Neuronal stem cell (in vitro differentiated cells): ENCODE results near the gene RHOU.
A peak's percentile ranks its signal among the peaks of the same experiment; 100 is the strongest.

Source experiments
- DNase-seq: peaks from one replicate; pipeline ENCODE4 v3.0.0-alpha.2; 2013; ENCODE audit warnings: low spot score
- H2AFZ ChIP-seq: one replicate; pipeline ENCODE4 v1.6.1; 2013; ENCODE audit warnings: mild to moderate bottlenecking, low read length, inconsistent platforms
- H2AK5ac ChIP-seq: 2 replicates; pipeline ENCODE4 v1.6.1; 2013; ENCODE audit warnings: low read depth, mild to moderate bottlenecking, inconsistent platforms, low read length, moderate library complexity, mixed read lengths
- H2BK120ac ChIP-seq: 2 replicates; pipeline ENCODE4 v1.6.1; 2013; ENCODE audit warnings: low read depth, mild to moderate bottlenecking, inconsistent platforms, low read length, moderate library complexity, mixed read lengths
- H2BK12ac ChIP-seq: one replicate; pipeline ENCODE4 v1.6.1; 2013; ENCODE audit warnings: low read length, inconsistent platforms
- H2BK15ac ChIP-seq: 2 replicates; pipeline ENCODE4 v1.6.1; 2013; ENCODE audit warnings: mild to moderate bottlenecking, low read length, inconsistent platforms, mixed read lengths
- H2BK5ac ChIP-seq: one replicate; pipeline ENCODE4 v1.6.1; 2013; ENCODE audit warnings: inconsistent platforms, mild to moderate bottlenecking, low read length, moderate library complexity
- H3K14ac ChIP-seq: one replicate; pipeline ENCODE4 v1.6.1; 2013; ENCODE audit warnings: low read length, inconsistent platforms
- H3K18ac ChIP-seq: 2 replicates; pipeline ENCODE4 v1.6.1; 2013; ENCODE audit warnings: low read length, inconsistent platforms
- H3K23ac ChIP-seq: 2 replicates; pipeline ENCODE4 v1.6.1; 2013; ENCODE audit warnings: low read depth, mild to moderate bottlenecking, mixed read lengths, low read length, inconsistent platforms; ENCODE audit not compliant: poor library complexity
- H3K27ac ChIP-seq: replicated peaks from 3 replicates; pipeline ENCODE4 v1.5.1; 2013; ENCODE audit warnings: low read length, inconsistent platforms
- H3K27me3 ChIP-seq, 3 experiments: 2 replicates each; pipeline ENCODE4 v1.6.1; 2013; ENCODE audit warnings: low read length in 3 of 3, mild to moderate bottlenecking in 2 of 3, inconsistent platforms in 1 of 3, low read depth in 1 of 3, mixed read lengths in 1 of 3, moderate library complexity in 1 of 3; ENCODE audit not compliant: control insufficient read depth in 3 of 3, insufficient read depth in 3 of 3
- H3K36me3 ChIP-seq, 2 donors: replicated peaks in 1 of 2; 2 replicates each; pipeline ENCODE4 v1.6.1; 2013; ENCODE audit warnings: low read length in 2 of 2; ENCODE audit not compliant: control insufficient read depth in 2 of 2, insufficient read depth in 2 of 2
- H3K4ac ChIP-seq: 2 replicates; pipeline ENCODE4 v1.6.1; 2013; ENCODE audit warnings: inconsistent platforms, mild to moderate bottlenecking, low read length, moderate library complexity
- H3K4me1 ChIP-seq, 2 donors: 1 replicate in 1 of 2; 2 replicates in 1 of 2; pipeline ENCODE4 v1.6.1; 2013; ENCODE audit warnings: low read length in 2 of 2, low read depth in 1 of 2; ENCODE audit not compliant: control insufficient read depth in 2 of 2, insufficient read depth in 1 of 2
- H3K4me2 ChIP-seq: one replicate; pipeline ENCODE4 v1.6.1; 2013; ENCODE audit warnings: mild to moderate bottlenecking, low read length, inconsistent platforms; ENCODE audit not compliant: insufficient read depth, poor library complexity, severe bottlenecking
- H3K4me3 ChIP-seq, 2 donors: 2 replicates each; pipeline ENCODE4 v1.5.1; 2013; ENCODE audit warnings: low read length in 2 of 2, mild to moderate bottlenecking in 2 of 2, inconsistent platforms in 1 of 2, moderate library complexity in 1 of 2
- H3K79me1 ChIP-seq: one replicate; pipeline ENCODE4 v1.6.1; 2013; ENCODE audit warnings: low read depth, mild to moderate bottlenecking, inconsistent platforms, low read length, moderate library complexity
- H3K9ac ChIP-seq: one replicate; pipeline ENCODE4 v1.6.1; 2013; ENCODE audit warnings: mild to moderate bottlenecking, low read depth, low read length, inconsistent platforms; ENCODE audit not compliant: poor library complexity
- H3K9me3 ChIP-seq, 2 donors: replicated peaks in 1 of 2; 2 replicates each; pipeline versions ENCODE3 to v1.6.1; 2013; ENCODE audit warnings: low read length in 2 of 2, mild to moderate bottlenecking in 2 of 2, inconsistent platforms in 1 of 2, low read depth in 1 of 2, mixed read lengths in 1 of 2, moderate library complexity in 1 of 2; ENCODE audit not compliant: control insufficient read depth in 2 of 2, insufficient read depth in 1 of 2
- H4K8ac ChIP-seq: one replicate; pipeline ENCODE4 v1.6.1; 2013; ENCODE audit warnings: low read depth, mild to moderate bottlenecking, inconsistent platforms, low read length, moderate library complexity
- H4K91ac ChIP-seq: one replicate; pipeline ENCODE4 v1.6.1; 2013; ENCODE audit warnings: low read length, low read depth, mild to moderate bottlenecking, inconsistent platforms; ENCODE audit not compliant: poor library complexity
- WGBS, 2 donors: extraction: QIAGEN DNeasy Blood & Tissue Kit; methylation state at CpG; one replicate each; pipeline ENCODE4 v1.1.7; 2013; ENCODE audit warnings: missing lambda C conversion rate in 2 of 2, mixed read lengths in 1 of 2; ENCODE audit not compliant: insufficient read length in 2 of 2, insufficient replicate concordance in 1 of 2; ENCODE audit errors: extremely low coverage in 2 of 2; 5-methylcytosine and 5-hydroxymethylcytosine counted together

The RHOU gene

DNA sequence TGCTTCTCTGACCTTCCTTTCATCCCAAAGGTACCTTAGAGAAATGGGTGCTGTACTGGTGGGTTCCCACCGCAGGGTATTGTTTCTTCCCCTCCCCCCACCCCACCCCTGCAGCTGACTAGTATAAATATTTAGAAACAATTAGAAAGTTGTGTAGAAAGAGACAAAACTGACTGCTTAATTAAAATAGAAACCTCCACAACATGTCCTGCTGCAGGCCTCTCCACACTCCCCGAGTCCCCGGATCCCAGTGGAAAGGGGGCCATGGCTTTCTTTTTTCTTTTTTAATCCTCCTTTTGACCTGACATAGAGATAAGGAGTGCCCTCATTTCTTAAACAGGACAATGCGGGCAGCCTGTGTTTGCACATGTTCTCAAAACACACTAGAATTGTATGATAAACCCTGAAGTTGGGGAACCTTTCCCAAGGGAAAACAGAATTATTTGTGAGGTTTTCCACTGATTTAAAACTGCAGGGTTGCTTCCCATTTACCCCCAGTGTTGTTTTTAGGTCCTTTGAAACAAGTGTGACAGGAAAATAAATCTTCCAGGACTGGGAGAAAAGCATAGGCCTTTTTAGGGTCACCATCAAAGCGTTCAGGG is 1.7 kb downstream of the RHOU start:
- no CpG with 5 or more reads among the region's 5 CpGs for WGBS, 2 donors
- no peak for DNase-seq
- Histone ChIP-seq H2BK12ac (no peak overlapping the region), H3K14ac (no peak overlapping the region), H3K4me1 (peaks cover 10 to 11% of the 10 kb centered on the region in 2 donors), H2AFZ (no peak overlapping the region), H3K9me3 (no peaks in the 10 kb centered on the region), H3K27me3 (peaks cover 0 to 44% (median 0%) of the 10 kb centered on the region in 3 experiments), H2AK5ac (no peak overlapping the region), H3K79me1 (peaks cover 3% of the 10 kb centered on the region), H3K9ac (no peak overlapping the region), H3K4me3 (peak overlapping the region; percentile 62 to 71), H3K27ac (no peak overlapping the region), H3K4me2 (peak overlapping the region; percentile 38), H3K23ac (no peak overlapping the region), H2BK5ac (no peak overlapping the region), H4K8ac (no peak overlapping the region), H3K18ac (no peak overlapping the region), H2BK15ac (no peak overlapping the region), H4K91ac (no peak overlapping the region), H3K36me3 (peaks cover 0 to 14% of the 10 kb centered on the region in 2 donors), H2BK120ac (no peak overlapping the region), H3K4ac (no peak overlapping the region)

DNA sequence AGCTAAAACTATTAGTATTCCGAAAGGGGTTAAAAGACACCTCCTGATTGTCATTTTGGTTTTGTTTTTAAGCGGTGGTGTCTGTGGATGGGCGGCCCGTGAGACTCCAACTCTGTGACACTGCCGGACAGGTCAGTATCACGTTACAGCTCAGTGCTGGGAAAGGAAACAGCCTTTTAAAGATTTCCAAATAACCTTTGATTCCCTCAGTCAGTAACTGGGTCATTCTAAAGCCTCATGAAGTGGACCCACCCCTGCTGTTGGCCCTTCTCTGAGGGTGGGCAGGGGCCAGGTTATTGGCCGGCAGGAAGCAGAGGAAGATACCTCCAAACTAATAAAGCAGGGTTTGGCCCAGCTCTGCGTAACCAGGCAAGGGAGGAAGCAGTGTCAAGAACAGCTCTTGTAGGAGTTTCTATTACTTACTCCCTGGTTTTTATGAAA is 2.3 kb downstream of the RHOU start:
- no peak overlapping the region for H3K23ac ChIP-seq
- no peak overlapping the region for H4K91ac ChIP-seq
- H3K36me3 ChIP-seq, result peaks cover 0 to 18% of the 10 kb centered on the region in 2 donors
- H2BK15ac ChIP-seq, result no peak overlapping the region
- no peak overlapping the region for H2BK120ac ChIP-seq
- no peak overlapping the region for H3K9ac ChIP-seq
- no peak overlapping the region for H3K27ac ChIP-seq
- WGBS, 2 donors, result no CpG with 5 or more reads among the region's 8 CpGs
- H2BK5ac ChIP-seq, result no peak overlapping the region
- H3K79me1 ChIP-seq, result peaks cover 3% of the 10 kb centered on the region
- no peak overlapping the region for H3K4ac ChIP-seq
- H3K4me2 ChIP-seq, result peak overlapping the region; percentile 38
- H2BK12ac ChIP-seq, result no peak overlapping the region
- H4K8ac ChIP-seq, result no peak overlapping the region
- H3K4me3 ChIP-seq, result peak overlapping the region in 1 of 2 donors; percentile 71
- H3K18ac ChIP-seq, result no peak overlapping the region
- H3K27me3 ChIP-seq, result peaks cover 0 to 38% (median 0%) of the 10 kb centered on the region in 3 experiments
- peaks cover 10 to 11% of the 10 kb centered on the region in 2 donors for H3K4me1 ChIP-seq
- H3K9me3 ChIP-seq, result no peaks in the 10 kb centered on the region
- peak overlapping the region; percentile 4 for H2AFZ ChIP-seq
- no peak for DNase-seq
- no peak overlapping the region for H2AK5ac ChIP-seq
- H3K14ac ChIP-seq, result no peak overlapping the region

DNA sequence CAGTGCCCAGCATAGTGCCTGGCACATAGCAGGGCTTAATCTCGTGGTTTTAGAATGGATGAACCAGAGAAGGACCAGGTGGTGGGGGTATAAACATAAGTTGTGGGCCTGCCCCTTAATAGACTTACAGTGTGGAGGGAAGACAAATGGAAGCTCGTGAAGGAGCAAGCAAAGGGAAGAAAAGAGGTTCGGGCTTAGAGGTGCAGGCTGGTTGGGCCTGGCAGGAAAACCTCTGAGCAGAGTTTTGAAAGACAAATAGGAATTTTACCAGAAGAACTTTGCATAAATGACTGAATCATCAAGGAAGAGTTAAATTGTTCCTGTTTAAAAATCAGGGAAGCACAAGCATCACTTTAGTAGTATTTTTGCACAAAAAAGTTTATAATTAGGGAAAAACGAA is 4.5 kb downstream of the RHOU start:
- peaks cover 10 to 26% of the 10 kb centered on the region in 2 donors for H3K36me3 ChIP-seq
- no peak overlapping the region for H3K4ac ChIP-seq
- H3K4me1 ChIP-seq, result peaks cover 10% of the 10 kb centered on the region in 2 donors
- H2AK5ac ChIP-seq, result no peak overlapping the region
- peaks cover 0 to 16% (median 0%) of the 10 kb centered on the region in 3 experiments for H3K27me3 ChIP-seq
- H2BK12ac ChIP-seq, result no peak overlapping the region
- H2BK15ac ChIP-seq, result no peak overlapping the region
- no peak overlapping the region for H3K9ac ChIP-seq
- no peak overlapping the region for H2BK5ac ChIP-seq
- DNase-seq, result no peak
- WGBS, 2 donors, result no CpG with 5 or more reads among the region's 4 CpGs
- no peak overlapping the region for H3K18ac ChIP-seq
- H3K4me3 ChIP-seq, result peak overlapping the region in 1 of 2 donors; percentile 30
- no peak overlapping the region for H4K91ac ChIP-seq
- H3K27ac ChIP-seq, result no peak overlapping the region
- H3K14ac ChIP-seq, result no peak overlapping the region
- H3K9me3 ChIP-seq, result no peaks in the 10 kb centered on the region
- no peak overlapping the region for H3K23ac ChIP-seq
- no peak overlapping the region for H2AFZ ChIP-seq
- H4K8ac ChIP-seq, result no peak overlapping the region
- H3K4me2 ChIP-seq, result no peak overlapping the region
- H3K79me1 ChIP-seq, result peaks cover 6% of the 10 kb centered on the region
- H2BK120ac ChIP-seq, result no peak overlapping the region

DNA sequence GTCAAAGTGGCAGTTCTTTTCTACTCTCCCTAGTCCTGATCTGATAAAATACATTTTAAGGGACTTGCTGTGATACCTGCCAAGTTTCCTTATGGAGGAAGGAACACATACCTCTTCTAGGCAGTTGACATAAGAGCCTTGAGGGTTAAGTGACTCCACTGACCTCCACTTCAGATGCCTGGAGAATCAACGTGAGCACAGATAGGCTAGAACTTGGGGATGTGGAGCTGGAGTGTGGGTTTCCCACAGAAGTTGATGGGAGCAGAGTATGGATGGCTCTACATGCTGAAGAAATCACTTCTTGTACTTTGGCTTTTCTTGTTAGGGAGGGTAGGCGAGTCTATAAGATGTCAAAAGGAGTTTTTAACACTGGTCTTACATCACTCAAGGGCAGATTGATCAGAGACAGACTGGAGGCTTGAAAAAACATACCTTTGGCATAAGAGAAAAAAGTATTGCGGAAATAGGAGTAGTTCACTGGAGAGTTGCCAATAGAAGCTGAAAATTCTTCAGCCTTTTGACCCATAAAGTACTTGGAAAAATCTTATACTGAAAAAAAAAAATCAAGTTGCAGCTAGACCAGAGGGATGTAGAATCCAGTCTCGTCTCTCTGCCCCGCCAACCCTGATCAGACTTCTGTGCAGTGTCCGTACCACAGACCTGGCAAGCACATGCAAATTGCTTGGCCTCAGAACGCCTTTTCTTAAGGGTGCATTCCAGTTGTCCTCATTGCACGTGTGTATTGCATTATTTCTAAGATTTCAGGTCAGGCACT is 5.5 kb downstream of the RHOU start:
- H3K4ac ChIP-seq, result no peak overlapping the region
- DNase-seq, result no peak

More for the DNA sequence above, 5.5 kb downstream of the RHOU start:
- Histone ChIP-seq H3K27me3 (peaks cover 0 to 14% (median 0%) of the 10 kb centered on the region in 3 experiments), H3K9me3 (no peaks in the 10 kb centered on the region), H3K14ac (no peak overlapping the region), H4K91ac (no peak overlapping the region), H2BK15ac (no peak overlapping the region), H3K23ac (no peak overlapping the region), H3K9ac (no peak overlapping the region), H3K4me1 (peaks cover 8 to 10% of the 10 kb centered on the region in 2 donors), H2BK5ac (no peak overlapping the region), H2BK120ac (no peak overlapping the region), H3K36me3 (peaks cover 10 to 28% of the 10 kb centered on the region in 2 donors), H2BK12ac (peak overlapping the region; percentile 66), H2AFZ (no peak overlapping the region), H4K8ac (no peak overlapping the region), H3K27ac (no peak overlapping the region), H3K18ac (no peak overlapping the region), H3K79me1 (peaks cover 6% of the 10 kb centered on the region), H3K4me2 (no peak overlapping the region), H2AK5ac (no peak overlapping the region), H3K4me3 (no peak overlapping the region)
- whole genome bisulfite sequencing, 2 donors, result no CpG with 5 or more reads among the region's 8 CpGs
